Thyroid gland (tissue), 4 donors: ENCODE data around the gene LZTS2.

Experiments
- POLR2A ChIP-seq, 2 donors: fragments of 450-650 bp; IDR thresholded peaks; one replicate each; pipeline ENCODE4 v1.6.1; 2017; ENCODE audit warnings: antibody characterized with exemption in 2 of 2, mild to moderate bottlenecking in 2 of 2, moderate library complexity in 1 of 2
- TF ChIP-seq, protein P1 (sequence below), 6 experiments: fragments of 200-600 bp in 3 of 6; fragments of 450-650 bp in 3 of 6; sonication (generic) in 3 of 6; IDR thresholded peaks; one replicate each; pipeline ENCODE4 v1.5.1; 2016 to 2019; ENCODE audit warnings: antibody characterized with exemption in 6 of 6, mild to moderate bottlenecking in 2 of 6, inconsistent platforms in 1 of 6, moderate library complexity in 1 of 6

GRCh38 chr10:100986623-100986951, 13.0 kb upstream of the LZTS2 start:
- TF ChIP-seq, protein P1, sequence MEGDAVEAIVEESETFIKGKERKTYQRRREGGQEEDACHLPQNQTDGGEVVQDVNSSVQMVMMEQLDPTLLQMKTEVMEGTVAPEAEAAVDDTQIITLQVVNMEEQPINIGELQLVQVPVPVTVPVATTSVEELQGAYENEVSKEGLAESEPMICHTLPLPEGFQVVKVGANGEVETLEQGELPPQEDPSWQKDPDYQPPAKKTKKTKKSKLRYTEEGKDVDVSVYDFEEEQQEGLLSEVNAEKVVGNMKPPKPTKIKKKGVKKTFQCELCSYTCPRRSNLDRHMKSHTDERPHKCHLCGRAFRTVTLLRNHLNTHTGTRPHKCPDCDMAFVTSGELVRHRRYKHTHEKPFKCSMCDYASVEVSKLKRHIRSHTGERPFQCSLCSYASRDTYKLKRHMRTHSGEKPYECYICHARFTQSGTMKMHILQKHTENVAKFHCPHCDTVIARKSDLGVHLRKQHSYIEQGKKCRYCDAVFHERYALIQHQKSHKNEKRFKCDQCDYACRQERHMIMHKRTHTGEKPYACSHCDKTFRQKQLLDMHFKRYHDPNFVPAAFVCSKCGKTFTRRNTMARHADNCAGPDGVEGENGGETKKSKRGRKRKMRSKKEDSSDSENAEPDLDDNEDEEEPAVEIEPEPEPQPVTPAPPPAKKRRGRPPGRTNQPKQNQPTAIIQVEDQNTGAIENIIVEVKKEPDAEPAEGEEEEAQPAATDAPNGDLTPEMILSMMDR (IDR thresholded peaks at IDR 0.05) = no peak
- no peak for TF ChIP-seq POLR2A (IDR thresholded peaks at IDR 0.05)
